ENCODE results near the gene MAFB. TPM values are rescaled to one million over a fixed set of nuclear protein-coding genes. Genes with fewer than 3 reads are reported as not detected.

Gene MAFB
- total RNA-seq, 1 donor = 1.5 TPM

DNA sequence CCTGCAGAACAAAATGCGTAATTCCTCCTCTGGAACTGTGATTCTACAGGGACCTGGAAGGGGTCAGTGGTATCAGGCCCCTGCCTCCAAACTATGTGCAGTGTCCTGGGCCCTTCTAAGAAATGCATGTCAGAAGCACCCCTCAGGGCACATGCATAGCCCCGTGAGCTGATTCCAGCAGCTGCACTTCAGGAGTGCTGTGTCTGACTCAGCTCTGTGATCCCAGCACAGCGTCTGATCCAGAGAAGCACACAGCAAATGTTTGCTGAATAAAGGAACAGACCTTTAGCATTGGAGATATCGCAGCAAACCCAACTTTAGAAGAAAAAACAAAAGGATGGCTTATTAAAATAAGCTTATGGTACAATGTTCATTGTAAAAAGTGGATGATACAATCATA is 15.8 kb upstream of the MAFB start:
- no peak for DNase-seq (ENCODE audit: low read depth)
- TF ChIP-seq, protein P1, sequence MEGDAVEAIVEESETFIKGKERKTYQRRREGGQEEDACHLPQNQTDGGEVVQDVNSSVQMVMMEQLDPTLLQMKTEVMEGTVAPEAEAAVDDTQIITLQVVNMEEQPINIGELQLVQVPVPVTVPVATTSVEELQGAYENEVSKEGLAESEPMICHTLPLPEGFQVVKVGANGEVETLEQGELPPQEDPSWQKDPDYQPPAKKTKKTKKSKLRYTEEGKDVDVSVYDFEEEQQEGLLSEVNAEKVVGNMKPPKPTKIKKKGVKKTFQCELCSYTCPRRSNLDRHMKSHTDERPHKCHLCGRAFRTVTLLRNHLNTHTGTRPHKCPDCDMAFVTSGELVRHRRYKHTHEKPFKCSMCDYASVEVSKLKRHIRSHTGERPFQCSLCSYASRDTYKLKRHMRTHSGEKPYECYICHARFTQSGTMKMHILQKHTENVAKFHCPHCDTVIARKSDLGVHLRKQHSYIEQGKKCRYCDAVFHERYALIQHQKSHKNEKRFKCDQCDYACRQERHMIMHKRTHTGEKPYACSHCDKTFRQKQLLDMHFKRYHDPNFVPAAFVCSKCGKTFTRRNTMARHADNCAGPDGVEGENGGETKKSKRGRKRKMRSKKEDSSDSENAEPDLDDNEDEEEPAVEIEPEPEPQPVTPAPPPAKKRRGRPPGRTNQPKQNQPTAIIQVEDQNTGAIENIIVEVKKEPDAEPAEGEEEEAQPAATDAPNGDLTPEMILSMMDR (IDR thresholded peaks at IDR 0.05; ENCODE audit: insufficient read depth, low read length) = no peak
- H3K4me3 ChIP-seq (ENCODE audit: low read depth, low read length) = no peak overlapping the region

DNA sequence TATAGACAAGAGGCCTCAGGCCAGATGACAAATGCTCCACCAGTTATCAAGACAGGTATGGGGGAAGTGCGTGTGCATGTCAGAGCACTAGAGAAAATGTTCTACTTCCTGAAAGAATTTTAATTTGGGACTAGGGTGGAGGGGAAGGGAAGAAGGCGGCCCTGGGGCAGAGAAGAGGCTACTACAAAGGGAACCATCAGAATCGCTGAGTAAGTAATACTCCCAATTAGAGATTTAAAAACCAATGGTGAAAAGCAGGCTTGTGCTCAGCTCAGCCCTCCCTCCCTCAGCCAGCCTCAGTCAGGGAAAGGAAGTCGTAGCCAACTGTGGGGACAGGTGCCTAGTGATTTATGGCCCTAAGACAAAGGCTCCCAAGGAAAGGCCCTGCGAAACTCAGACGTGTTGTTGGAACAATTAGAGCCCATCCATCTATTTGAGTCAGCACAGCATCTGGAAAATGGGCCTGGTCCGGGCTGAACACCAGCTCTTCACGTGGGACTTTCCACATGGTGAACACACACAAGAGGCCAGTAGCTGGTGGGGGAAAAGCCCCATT is 15.0 kb upstream of the MAFB start:
- no peak for DNase-seq (ENCODE audit: low read depth)
- H3K4me3 ChIP-seq (ENCODE audit: low read depth, low read length) = no peak overlapping the region
- TF ChIP-seq, protein P1 (IDR thresholded peaks at IDR 0.05; ENCODE audit: insufficient read depth, low read length) = no peak

DNA sequence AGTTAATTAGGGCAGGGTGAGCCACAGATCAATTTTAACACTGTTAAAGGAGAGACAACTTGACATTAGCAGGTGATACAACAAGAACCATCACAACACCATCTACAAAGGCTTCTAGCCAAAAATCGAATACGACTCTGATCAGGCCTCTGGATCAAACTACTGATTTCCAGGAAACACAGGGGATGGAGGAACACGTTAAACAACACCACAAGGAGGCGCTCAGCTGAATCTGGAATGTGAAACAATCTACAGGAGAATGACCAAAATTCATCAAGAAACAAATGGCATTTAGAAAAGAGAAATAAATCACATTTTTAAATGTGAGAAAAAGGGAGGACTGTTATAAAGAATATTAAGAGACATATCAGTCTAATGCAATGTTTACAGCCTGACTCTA is 13.5 kb upstream of the MAFB start:
- H3K4me3 ChIP-seq (ENCODE audit: low read depth, low read length) = no peak overlapping the region
- TF ChIP-seq, protein P1 (IDR thresholded peaks at IDR 0.05; ENCODE audit: insufficient read depth, low read length) = no peak
- DNase-seq (ENCODE audit: low read depth) = peak; percentile 13

GRCh38 chr20:40698744-40699143 is 9.7 kb upstream of the MAFB start:
- no peak for DNase-seq (ENCODE audit: low read depth)
- no peak overlapping the region for H3K4me3 ChIP-seq (ENCODE audit: low read depth, low read length)
- TF ChIP-seq, protein P1 (IDR thresholded peaks at IDR 0.05; ENCODE audit: insufficient read depth, low read length) = no peak

DNA sequence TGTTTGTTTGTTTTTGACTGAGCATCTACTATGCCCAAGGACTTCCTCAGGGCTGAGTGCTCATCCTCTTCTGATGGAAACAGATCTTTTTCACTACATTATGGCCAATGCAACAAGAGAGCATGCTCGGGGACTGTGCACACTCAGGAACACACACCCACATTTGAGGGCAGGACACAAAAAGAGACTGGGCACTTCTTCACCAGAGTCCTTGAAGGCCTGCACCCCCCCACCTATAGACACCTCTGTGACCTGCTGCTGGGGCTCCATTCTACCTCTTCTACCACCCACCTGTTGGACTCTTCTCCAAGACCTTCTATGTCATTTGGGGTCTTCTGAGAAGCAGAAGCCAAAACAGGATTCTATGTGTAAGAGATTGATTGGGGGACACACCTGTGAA is 9.2 kb upstream of the MAFB start:
- no peak for DNase-seq (ENCODE audit: low read depth)
- no peak overlapping the region for H3K4me3 ChIP-seq (ENCODE audit: low read depth, low read length)
- TF ChIP-seq, protein P1 (IDR thresholded peaks at IDR 0.05; ENCODE audit: insufficient read depth, low read length) = no peak

DNA sequence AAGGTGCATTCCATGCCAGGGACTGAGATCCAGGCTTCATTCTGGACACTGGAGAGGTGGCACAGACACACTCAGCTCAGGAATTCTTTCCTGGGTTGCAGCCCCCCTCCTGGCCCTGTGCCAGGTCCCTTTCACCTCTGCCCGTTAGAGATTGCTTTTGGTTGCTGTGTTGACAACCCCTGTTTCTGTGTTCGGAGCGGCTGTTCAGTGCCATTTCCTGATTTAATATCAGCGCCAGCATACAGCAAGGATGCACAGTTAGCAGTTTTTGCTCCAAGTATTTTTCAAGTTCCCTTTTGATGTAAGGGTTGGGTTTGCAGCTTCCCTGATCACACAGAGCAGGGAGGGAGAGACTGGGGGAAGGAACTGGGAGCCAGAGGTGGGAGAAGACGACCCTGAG is 8.5 kb upstream of the MAFB start:
- no peak overlapping the region for H3K4me3 ChIP-seq (ENCODE audit: low read depth, low read length)
- TF ChIP-seq, protein P1 (IDR thresholded peaks at IDR 0.05; ENCODE audit: insufficient read depth, low read length) = no peak
- no peak for DNase-seq (ENCODE audit: low read depth)

DNA sequence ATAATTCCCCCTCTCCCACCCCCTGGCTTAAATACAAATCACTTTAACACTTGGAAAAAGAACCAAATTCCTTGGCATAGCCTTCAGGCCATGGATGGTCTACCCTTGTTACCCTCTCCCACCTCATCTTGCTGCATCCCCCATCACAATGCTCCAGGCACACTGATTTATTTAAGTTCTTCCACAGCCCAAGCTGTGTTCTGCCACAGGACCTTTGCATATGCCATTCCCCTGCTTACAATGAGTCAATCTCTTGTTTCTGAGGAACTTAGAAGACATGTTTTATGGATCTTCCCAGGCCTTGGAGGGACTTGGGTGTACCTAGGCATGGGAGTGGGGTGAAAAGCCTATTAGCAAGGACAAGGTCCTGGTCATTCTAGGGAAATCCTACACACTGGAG is 6.2 kb upstream of the MAFB start:
- H3K4me3 ChIP-seq (ENCODE audit: low read depth, low read length) = no peak overlapping the region
- no peak for DNase-seq (ENCODE audit: low read depth)
- TF ChIP-seq, protein P1 (IDR thresholded peaks at IDR 0.05; ENCODE audit: insufficient read depth, low read length) = no peak
